MCF 10A (cell line): ENCODE results near the gene MAB21L4. TPM values are rescaled to one million over a fixed set of nuclear protein-coding genes. Genes with fewer than 3 reads are reported as not detected.

Experiments
- BruUV-seq: library from RNA; stranded (reverse); fragments of 400-500 nt; replicated peaks from 2 replicates; lab custom pipeline; 2021; lab: Mats Ljungman, UMichigan
- CTCF ChIA-PET: fragments of 300-600 bp; sonication (Branson Sonifier 250); formaldehyde crosslinking; extraction: SDS; loops from one replicate; lab custom pipeline; 2021; ENCODE audit warnings: antibody characterized with exemption, inconsistent platforms; lab: Yijun Ruan, JAX
- POLR2A ChIA-PET: fragments of 300-600, 350-650 bp; sonication (Branson Sonifier 250); formaldehyde crosslinking; extraction: SDS; loops from one replicate; lab custom pipeline; 2020; ENCODE audit warnings: antibody characterized with exemption, inconsistent platforms; lab: Yijun Ruan, JAX
- DNase-seq: peaks from one replicate; pipeline ENCODE4 v3.0.0-alpha.2; 2018; ENCODE audit not compliant: unreplicated experiment
- H3K27ac Mint-ChIP-seq: one replicate; pipeline ENCODE4 v1.8.0; 2022; ENCODE audit warnings: mild to moderate bottlenecking, low read depth, mixed read lengths; ENCODE audit not compliant: unreplicated experiment
- H3K27me3 Mint-ChIP-seq: one replicate; pipeline ENCODE4 v1.8.0; 2022; ENCODE audit warnings: mixed read lengths; ENCODE audit not compliant: insufficient read depth, unreplicated experiment
- H3K36me3 Mint-ChIP-seq: one replicate; pipeline ENCODE4 v1.8.0; 2022; ENCODE audit warnings: mild to moderate bottlenecking, moderate library complexity, mixed read lengths; ENCODE audit not compliant: insufficient read depth, unreplicated experiment
- H3K4me1 Mint-ChIP-seq: one replicate; pipeline ENCODE4 v1.8.0; 2022; ENCODE audit warnings: mixed read lengths; ENCODE audit not compliant: insufficient read depth, unreplicated experiment
- H3K4me3 Mint-ChIP-seq: one replicate; pipeline ENCODE4 v1.8.0; 2022; ENCODE audit warnings: mild to moderate bottlenecking, moderate library complexity, mixed read lengths; ENCODE audit not compliant: unreplicated experiment
- H3K9me3 Mint-ChIP-seq: one replicate; pipeline ENCODE4 v1.8.0; 2022; ENCODE audit warnings: mixed read lengths; ENCODE audit not compliant: unreplicated experiment
- intact Hi-C: fragments of 100-400 bp; cut with micrococcal nuclease; formaldehyde crosslinking; loops from 2 replicates; pipeline ENCODE4 v1.14.1; 2022
- total RNA-seq: library from RNA; stranded (reverse); gene quantifications from 2 replicates; pipeline ENCODE4 v1.2.3, GENCODE V29; 2022
- TF ChIP-seq, protein P1 (sequence below): fragments of 200-600 bp; IDR thresholded peaks from one replicate; pipeline ENCODE4 v1.8.0; 2022; ENCODE audit warnings: antibody characterized with exemption, mild to moderate bottlenecking; ENCODE audit not compliant: unreplicated experiment

MAB21L4 gene
- total RNA-seq, 1 experiment from 2014 or later = not detected

- Mint-ChIP-seq H3K27me3 (no peaks in the 10 kb centered on the region), H3K27ac (no peak overlapping the region), H3K4me3 (no peak overlapping the region), H3K4me1 (no peaks in the 10 kb centered on the region), H3K9me3 (no peaks in the 10 kb centered on the region), H3K36me3 (no peaks in the 10 kb centered on the region)
- ChIA-PET POLR2A (no interaction called here), CTCF (interaction anchor here (0.5 kb wide), 1 partner anchor 190 kb away, joined by 3 read pairs; no protein-coding TSS in a partner anchor)
- no TSS peak for BruUV-seq
- intact Hi-C loops = no loop called here
- DNase-seq = no peak
- TF ChIP-seq, protein P1, sequence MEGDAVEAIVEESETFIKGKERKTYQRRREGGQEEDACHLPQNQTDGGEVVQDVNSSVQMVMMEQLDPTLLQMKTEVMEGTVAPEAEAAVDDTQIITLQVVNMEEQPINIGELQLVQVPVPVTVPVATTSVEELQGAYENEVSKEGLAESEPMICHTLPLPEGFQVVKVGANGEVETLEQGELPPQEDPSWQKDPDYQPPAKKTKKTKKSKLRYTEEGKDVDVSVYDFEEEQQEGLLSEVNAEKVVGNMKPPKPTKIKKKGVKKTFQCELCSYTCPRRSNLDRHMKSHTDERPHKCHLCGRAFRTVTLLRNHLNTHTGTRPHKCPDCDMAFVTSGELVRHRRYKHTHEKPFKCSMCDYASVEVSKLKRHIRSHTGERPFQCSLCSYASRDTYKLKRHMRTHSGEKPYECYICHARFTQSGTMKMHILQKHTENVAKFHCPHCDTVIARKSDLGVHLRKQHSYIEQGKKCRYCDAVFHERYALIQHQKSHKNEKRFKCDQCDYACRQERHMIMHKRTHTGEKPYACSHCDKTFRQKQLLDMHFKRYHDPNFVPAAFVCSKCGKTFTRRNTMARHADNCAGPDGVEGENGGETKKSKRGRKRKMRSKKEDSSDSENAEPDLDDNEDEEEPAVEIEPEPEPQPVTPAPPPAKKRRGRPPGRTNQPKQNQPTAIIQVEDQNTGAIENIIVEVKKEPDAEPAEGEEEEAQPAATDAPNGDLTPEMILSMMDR = no peak
These were observed 21.9 kb downstream of the MAB21L4 start for GRCh38 chr2:240873805-240874714.

- ChIA-PET POLR2A (no interaction called here), CTCF (no interaction called here)
- intact Hi-C loops = no loop called here
- Mint-ChIP-seq H3K27ac (no peak overlapping the region), H3K27me3 (no peaks in the 10 kb centered on the region), H3K4me1 (peaks cover 1% of the 10 kb centered on the region), H3K4me3 (no peak overlapping the region), H3K9me3 (no peaks in the 10 kb centered on the region), H3K36me3 (no peaks in the 10 kb centered on the region)
- TF ChIP-seq, protein P1 = no peak
- DNase-seq = no peak
- no TSS peak for BruUV-seq
These were observed 22.7 kb downstream of the MAB21L4 start for GRCh38 chr2:240873098-240873788.

GRCh38 chr2:240872317-240873097, 23.4 kb downstream of the MAB21L4 start:
- BruUV-seq = no TSS peak
- CTCF ChIA-PET = no interaction called here
- Mint-ChIP-seq H3K27ac (no peak overlapping the region), H3K4me1 (peaks cover 8% of the 10 kb centered on the region), H3K27me3 (no peaks in the 10 kb centered on the region), H3K4me3 (no peak overlapping the region), H3K36me3 (no peaks in the 10 kb centered on the region), H3K9me3 (no peaks in the 10 kb centered on the region)
- POLR2A ChIA-PET = no interaction called here
- intact Hi-C loops = no loop called here
- no peak for DNase-seq
- TF ChIP-seq, protein P1 = no peak
